Transverse colon (tissue), 3 donors: ENCODE data around the gene ADCY10.

ENCODE experiments used
- POLR2A ChIP-seq: fragments of 450-650 bp; IDR thresholded peaks from one replicate; pipeline ENCODE4 v1.6.1; 2016; ENCODE audit warnings: antibody characterized with exemption, mild to moderate bottlenecking, moderate library complexity
- TF ChIP-seq, protein P1 (sequence below), 5 experiments: fragments of 200-600 bp in 3 of 5; fragments of 450-650 bp in 2 of 5; sonication (generic) in 3 of 5; IDR thresholded peaks; 1 replicate in 2 of 5; 2 replicates in 3 of 5; pipeline ENCODE4 v1.5.1; 2016 to 2017; ENCODE audit warnings: antibody characterized with exemption in 5 of 5, inconsistent platforms in 3 of 5, mild to moderate bottlenecking in 2 of 5, moderate library complexity in 1 of 5

DNA sequence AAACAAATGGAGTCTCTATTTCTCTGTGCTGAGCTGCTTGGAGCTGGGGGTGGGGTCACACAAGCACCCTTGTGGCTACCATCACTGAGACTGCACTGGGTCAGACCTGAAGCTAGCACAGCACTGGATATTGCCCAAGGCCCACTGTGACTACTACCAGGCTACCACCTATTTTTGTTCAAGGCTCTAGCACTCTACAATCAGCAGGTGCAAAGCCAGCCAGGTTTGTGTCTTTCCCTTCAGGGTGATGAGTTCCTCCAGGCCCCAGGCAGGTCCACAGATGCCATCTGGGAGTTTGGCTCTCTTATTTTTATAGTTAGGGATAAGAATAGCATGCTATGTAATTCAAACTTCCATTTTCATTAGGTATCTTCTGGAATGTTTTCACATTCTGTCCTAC, 23.5 kb downstream of the ADCY10 start:
- TF ChIP-seq POLR2A = no peak
- TF ChIP-seq, protein P1, sequence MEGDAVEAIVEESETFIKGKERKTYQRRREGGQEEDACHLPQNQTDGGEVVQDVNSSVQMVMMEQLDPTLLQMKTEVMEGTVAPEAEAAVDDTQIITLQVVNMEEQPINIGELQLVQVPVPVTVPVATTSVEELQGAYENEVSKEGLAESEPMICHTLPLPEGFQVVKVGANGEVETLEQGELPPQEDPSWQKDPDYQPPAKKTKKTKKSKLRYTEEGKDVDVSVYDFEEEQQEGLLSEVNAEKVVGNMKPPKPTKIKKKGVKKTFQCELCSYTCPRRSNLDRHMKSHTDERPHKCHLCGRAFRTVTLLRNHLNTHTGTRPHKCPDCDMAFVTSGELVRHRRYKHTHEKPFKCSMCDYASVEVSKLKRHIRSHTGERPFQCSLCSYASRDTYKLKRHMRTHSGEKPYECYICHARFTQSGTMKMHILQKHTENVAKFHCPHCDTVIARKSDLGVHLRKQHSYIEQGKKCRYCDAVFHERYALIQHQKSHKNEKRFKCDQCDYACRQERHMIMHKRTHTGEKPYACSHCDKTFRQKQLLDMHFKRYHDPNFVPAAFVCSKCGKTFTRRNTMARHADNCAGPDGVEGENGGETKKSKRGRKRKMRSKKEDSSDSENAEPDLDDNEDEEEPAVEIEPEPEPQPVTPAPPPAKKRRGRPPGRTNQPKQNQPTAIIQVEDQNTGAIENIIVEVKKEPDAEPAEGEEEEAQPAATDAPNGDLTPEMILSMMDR (IDR thresholded peaks at IDR 0.05) = no peak
